Measurements from ENCODE around the gene ENO2.

ENO2 gene

GRCh38 chr12:6948873-6949594 lies 34.7 kb downstream of the ENO2 start:
- DNase-seq (ENCODE audit: low read depth), result no peak

- DNase-seq (ENCODE audit: low read depth), result no peak
Measured at GRCh38 chr12:6950401-6950801, 36.0 kb downstream of the ENO2 start.

DNA sequence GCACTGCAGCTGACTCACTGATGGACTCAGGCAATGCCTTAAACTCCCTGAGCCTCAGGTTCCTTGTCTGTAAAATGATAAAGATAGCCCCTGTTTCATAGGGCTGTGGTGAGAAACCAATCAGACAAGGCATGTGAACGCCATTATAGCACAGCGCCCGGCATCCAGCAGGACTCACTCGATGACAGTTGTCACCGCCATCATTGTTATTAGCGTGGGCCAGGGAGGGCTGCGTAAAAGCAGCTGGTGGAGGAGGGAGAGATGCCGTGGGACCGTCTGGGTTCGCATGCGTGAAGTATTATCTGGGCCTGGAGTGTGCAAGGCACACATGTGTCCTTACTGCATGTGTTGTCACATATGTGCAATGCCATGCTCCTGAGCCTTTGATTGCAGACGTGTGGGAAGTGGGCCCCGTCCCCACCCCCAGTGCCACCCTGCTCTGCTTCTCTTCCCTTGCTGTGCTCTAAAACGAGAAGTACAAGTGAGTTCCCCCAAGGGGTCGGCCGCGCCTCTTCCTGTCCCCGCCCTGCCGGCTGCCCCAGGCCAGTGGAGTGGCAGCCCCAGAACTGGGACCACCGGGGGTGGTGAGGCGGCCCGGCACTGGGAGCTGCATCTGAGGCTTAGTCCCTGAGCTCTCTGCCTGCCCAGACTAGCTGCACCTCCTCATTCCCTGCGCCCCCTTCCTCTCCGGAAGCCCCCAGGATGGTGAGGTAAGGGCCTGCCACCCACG lies 36.6 kb downstream of the ENO2 start, which contains the start of gene PTPN6:
PTPN6 (plus strand) TSS at position 546 of the 730 bp plus-strand sequence; CDS start at position 703, 157 bp downstream.
- DNase-seq (ENCODE audit: low read depth), result peak; percentile 76

DNA sequence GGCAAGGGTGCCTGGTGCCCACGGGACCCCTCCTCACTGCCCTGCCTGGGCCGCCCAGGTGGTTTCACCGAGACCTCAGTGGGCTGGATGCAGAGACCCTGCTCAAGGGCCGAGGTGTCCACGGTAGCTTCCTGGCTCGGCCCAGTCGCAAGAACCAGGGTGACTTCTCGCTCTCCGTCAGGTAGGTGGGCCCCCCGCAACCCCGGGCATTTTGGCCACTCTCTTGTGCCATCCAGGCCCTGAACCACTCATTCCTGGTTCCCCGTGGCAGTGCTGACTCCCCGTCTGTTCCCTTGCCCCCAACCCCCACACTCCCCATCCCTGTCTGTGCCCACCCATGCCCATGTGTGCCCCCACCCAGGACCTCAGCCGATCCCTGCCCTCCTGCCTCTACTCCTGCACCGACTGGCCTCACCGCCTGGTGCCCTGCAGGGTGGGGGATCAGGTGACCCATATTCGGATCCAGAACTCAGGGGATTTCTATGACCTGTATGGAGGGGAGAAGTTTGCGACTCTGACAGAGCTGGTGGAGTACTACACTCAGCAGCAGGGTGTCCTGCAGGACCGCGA lies 37.3 kb downstream of the ENO2 start:
- DNase-seq (ENCODE audit: low read depth), result no peak

DNA sequence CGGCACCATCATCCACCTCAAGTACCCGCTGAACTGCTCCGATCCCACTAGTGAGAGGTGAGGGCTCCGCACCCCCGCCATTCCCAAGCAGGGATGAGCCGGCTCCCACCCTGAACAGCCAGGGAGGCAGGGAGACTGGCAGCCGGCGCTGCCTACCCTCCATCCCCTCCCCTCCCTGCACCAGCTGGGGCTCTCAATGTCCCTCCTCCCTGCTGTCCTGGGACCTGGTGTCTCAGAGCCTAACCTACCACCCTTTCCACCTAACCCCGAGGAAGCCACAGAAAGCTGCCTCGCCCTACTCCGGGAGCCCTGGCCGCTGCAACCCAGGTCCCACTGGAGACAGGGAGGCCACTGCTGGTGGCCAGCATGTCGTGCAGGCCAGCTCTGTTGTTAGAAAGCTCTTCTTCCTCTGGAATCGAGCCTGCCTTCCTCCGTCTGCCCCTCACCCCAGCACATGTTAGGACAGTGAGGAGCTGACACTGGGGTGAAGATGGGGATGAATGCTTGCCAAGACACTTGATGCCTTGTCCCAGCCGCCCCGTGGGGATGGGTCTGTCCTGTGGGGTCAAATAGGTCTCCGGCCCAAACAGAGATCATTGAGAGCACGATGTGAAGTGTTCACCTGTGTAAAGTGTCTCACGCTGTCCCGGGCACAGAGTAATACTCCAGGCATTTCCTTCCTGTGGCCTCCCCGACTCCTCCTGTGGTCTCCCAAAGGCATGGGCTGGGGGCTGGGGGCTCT lies 37.9 kb downstream of the ENO2 start:
- DNase-seq (ENCODE audit: low read depth), result no peak

- no peak for DNase-seq (ENCODE audit: low read depth)
Measured at GRCh38 chr12:6952863-6953441, 38.6 kb downstream of the ENO2 start.

GRCh38 chr12:6953442-6954315 lies 39.3 kb downstream of the ENO2 start:
- peak; percentile 87 for DNase-seq (ENCODE audit: low read depth)

DNA sequence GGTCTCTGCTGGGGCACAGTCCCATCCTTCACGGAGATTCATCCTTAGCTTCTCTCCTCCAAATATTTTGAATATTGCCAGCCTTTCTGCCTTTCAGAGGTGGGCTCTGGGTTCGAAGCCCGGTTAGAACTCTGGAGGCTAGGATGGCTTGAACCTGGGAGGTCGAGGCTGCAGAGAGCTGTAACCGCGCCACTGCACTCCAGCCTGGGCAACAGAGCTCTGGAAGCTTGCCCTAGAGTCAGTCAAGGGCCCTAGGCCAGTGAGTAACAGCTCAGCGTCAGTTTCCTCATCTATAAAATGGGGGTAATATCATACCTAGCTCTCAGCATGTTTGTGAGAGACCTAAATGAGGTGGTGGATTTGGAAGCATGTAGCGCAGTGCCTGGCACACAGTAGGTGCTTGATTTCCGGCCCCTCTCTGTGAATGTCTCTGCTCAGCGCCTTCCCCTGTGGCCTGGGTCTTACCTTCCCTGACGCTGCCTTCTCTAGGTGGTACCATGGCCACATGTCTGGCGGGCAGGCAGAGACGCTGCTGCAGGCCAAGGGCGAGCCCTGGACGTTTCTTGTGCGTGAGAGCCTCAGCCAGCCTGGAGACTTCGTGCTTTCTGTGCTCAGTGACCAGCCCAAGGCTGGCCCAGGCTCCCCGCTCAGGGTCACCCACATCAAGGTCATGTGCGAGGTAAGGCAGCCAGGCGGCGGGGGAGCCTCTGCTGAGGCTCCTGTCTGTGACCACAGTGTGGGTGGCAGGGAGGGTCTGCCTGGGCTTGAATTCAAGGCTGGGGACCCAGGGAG lies 40.1 kb downstream of the ENO2 start:
- DNase-seq (ENCODE audit: low read depth), result no peak

GRCh38 chr12:6955108-6956020 lies 41.0 kb downstream of the ENO2 start:
- DNase-seq (ENCODE audit: low read depth), result no peak

GRCh38 chr12:6956021-6956727 lies 41.8 kb downstream of the ENO2 start:
- DNase-seq (ENCODE audit: low read depth), result no peak

DNA sequence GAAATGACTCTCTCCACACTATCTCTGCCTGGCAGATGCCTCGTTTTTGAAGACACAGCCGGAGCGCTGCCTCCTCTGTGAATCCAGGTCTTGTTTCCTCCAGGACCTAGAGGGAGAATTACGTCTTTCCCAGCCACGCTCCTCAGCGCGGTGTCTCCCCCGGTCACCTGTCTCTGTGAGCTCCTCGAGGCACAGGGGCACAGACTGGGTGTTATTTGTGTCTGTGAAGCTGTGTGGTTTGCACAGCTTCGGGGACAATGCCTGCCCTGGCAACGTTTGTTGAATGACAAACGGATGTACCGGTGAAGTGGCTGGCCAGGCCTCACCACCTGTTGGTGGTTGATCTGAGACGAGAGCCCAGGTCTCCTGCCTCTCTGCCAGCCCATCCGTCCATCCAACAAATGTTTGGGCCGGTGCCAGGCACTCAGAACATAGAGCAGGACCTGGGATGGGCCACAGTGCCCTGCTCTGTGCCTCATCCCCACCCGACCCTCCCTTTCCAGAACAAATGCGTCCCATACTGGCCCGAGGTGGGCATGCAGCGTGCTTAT lies 42.8 kb downstream of the ENO2 start:
- no peak for DNase-seq (ENCODE audit: low read depth)

- DNase-seq (ENCODE audit: low read depth), result no peak
Measured at GRCh38 chr12:6957741-6958608, 43.6 kb downstream of the ENO2 start.

DNA sequence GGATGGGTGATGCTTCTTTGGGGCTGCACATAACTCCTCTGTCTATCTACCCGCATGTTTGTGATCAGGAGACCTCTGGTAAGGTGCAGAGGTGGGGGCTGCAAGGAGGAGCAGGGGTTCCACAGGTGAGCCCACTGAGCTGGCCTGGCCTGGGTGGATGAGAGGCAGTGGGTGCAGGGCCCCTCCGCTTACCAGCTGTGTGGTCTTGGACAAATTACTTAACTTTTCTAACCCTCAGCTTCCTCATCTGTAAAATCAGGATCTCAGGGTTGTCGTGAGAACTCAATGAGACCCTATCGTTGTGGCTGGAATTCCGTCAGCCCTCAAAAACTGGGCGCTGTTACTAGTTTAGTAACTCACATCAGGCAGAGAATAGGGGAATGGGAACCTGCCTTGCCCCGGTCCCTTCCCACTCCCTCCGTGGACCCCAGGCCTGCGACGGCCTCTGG lies 44.3 kb downstream of the ENO2 start:
- DNase-seq (ENCODE audit: low read depth), result no peak

- DNase-seq (ENCODE audit: low read depth), result peak; percentile 66
Measured at GRCh38 chr12:6959058-6959804, 44.9 kb downstream of the ENO2 start.

DNA sequence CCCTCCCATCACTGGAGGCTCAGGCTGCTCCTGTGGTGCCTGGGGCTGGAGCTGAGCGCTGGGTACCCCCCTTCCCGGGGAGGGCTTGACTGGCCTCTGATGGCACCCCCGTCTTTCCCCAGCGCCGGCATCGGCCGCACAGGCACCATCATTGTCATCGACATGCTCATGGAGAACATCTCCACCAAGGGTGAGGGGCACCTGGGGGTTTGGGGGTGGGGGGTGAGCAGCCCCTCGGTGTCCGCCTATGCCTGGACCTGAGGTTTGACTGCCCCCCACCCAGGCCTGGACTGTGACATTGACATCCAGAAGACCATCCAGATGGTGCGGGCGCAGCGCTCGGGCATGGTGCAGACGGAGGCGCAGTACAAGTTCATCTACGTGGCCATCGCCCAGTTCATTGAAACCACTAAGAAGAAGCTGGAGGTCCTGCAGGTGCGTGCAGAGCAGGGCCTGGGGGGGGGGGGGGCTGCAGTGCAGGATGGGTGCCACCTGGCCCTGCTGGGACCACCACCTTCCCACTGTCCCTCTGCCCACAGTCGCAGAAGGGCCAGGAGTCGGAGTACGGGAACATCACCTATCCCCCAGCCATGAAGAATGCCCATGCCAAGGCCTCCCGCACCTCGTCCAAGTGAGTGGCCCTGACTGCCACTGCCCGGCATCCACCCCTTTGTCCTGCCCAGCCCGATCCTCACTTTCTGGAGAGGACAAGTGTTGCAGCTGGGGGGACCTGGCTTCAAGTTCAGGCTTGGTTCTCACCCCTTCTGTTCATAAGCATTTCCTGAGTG lies 45.6 kb downstream of the ENO2 start:
- no peak for DNase-seq (ENCODE audit: low read depth)

Data from stimulated activated CD4-positive, alpha-beta T cell treated with anti-CD3 and anti-CD28 coated beads, Interleukin-2, amount 100 ng/mL, for 4 hours (primary cell).